HK-2 (cell line): ENCODE data around the gene SH3BGR.

ENCODE experiments used
- DNase-seq: peaks from one replicate; pipeline ENCODE4 v3.0.0-alpha.2; 2018; ENCODE audit not compliant: unreplicated experiment

Gene SH3BGR

DNA sequence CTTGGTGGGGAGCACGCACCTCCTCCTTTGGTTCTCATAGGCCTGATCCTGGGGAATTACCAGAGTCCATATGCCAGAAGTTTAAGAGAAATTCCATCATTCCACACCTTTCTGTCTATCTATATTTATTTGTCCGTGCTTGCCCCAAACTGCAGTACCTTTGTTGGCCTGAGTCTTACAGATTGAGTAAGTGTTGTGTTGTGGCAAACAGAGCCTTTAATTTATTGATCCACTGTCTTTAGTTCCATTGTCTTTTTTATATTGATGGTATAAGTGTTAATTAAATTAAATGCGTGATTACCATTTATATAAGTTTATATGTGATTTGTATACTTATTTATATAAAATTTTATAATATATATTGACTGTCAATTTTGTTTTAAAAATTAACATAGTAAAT lies 4.9 kb downstream of the SH3BGR start:
- no peak for DNase-seq

DNA sequence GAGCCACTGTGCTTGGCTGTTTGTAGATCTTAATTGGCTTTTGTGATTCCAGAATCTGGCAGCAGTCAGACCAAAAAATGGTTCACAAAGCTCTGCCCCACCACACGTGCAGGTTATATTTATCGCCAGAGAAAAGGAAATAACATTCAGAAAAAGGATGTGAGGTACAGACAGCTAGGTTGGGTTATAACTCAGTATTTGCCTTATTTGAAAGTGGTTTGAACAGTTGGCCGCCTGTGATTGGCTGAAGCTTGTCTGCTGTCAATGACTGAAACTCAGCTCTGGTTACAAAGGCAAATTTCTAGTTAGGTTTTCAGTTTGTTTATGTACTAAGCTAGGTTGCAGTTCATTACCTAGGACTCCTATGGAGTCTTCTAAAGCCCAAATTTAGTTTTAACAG lies 9.6 kb downstream of the SH3BGR start:
- no peak for DNase-seq

DNA sequence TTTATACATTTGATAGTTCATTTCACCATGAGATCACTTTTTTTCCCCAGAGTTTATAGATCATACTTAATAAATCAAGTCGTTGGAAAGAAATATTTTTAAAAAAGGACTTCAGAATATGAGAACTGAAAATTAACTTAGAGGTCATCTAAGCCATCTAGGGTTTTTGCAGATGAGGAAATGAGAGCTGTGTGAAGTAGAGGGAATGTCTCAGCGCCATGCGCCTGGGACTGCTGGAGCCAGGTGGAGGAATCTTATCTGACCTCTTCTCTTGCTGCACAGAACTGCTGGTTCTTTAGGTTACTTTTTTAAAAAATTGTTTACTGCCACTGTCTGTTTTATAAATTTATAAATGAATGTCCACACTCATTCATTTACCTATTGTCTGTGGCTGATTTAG lies 11.5 kb downstream of the SH3BGR start:
- no peak for DNase-seq

DNA sequence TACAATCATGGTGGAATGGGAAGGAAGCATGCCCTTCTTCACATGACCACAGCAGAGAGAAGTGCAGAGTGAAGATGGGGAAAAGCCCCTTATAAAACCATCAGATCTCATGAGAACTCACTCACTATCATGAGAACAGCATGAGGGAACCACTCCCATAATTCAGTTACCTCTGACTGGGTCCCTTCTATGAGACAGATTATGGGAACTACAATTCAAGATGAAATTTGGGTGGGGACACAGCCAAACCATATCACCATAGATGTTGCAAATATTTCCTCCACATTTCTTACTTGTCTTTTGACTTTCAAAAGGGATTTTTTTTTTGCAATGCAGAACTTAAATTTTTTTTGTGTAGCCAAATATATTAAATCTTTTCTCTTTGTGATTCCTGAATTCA lies 14.8 kb downstream of the SH3BGR start:
- DNase-seq, result no peak

DNA sequence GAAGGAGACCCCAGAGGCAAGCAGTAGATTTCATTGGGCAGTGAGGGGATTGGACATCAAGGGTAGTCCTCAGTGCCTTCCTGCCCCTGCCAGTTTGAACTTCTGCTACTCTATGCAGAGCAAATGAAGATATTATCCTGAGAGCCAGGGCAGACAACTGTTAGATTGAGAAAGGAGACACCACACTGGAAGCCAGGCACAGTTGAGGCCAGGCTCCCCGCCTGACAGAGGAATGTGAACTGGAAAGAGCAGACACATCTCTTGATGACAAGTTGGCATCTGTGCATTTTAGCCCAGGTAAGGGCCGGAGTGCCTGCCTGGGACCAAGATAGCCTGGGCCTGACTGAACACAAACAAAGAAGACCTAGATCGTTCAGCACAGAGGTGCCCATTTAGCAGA lies 16.0 kb downstream of the SH3BGR start:
- no peak for DNase-seq

DNA sequence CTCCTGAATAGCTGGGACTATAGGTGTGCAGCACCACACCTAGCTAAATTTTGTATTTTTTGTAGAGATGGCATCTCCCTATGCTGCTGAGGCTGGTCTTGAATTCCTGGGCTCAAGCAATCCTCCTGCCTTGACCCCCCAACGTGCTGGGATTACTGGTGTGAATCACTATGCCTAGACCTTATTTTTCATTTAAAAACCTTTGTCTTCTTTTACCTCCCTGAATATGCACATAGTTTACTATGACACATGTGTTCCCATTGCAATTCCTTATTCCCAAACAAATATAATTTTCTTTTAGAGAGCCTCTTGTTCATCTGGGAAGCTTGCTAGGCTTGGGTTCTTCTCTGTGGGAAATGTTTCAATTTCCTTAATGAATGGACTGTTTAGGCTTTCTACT lies 16.8 kb downstream of the SH3BGR start:
- no peak for DNase-seq

DNA sequence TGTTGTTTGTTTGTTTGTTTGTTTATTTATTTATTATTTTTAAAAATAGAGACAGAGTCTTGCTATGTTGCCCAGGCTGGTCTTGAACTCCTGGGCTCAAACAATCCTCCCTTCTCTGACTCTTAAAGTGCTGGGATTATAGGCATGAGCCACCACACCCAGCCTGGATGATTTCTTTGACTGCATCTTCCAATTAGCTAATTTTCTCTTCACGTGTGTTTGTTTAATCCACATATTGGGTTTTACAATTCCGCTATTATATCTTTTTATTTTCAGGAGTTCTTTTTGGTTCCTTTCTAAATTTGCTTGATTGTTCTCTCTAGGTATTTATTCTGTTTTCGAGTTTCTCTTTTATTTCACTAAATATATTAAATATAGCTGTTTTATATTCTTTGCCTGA lies 19.8 kb downstream of the SH3BGR start:
- DNase-seq, result no peak

DNA sequence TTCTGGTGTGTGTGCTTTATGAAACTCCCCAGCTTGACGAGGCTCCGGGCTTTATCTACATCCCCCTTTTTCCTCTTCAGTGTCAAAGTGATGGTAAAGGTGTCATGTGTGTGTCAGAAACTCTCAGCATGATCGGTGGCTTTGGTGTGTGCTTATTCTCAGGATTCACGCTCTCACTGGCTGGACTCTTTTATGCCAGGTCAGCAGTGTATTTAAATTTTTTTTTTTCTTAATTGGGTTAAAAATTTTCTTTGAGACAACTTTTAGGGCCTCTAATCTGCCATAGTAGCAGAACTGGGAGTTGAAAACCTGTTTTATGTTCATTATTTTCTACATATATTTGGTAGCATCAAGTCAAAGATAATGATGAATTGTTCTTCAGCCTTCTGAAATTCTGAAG lies 21.0 kb downstream of the SH3BGR start:
- DNase-seq, result no peak

DNA sequence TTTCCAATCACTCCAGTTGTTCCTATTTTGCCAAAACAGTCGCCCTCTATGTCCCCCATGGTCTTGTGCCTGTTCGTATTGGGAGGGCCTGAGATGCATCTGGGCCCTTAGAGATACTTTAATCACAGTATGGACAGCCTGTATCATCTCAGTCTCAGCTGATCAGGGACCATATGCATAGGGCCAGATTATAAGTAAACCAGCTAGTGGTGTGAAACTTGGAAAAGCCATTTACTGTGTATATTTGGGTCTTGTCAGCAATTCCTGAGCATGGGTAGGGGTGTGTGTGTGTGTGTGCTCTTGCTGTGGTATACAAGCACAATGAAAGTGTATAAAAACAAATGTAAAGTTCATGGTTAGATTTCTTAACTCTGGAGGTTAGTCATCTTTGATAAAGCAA lies 22.8 kb downstream of the SH3BGR start:
- DNase-seq, result no peak

DNA sequence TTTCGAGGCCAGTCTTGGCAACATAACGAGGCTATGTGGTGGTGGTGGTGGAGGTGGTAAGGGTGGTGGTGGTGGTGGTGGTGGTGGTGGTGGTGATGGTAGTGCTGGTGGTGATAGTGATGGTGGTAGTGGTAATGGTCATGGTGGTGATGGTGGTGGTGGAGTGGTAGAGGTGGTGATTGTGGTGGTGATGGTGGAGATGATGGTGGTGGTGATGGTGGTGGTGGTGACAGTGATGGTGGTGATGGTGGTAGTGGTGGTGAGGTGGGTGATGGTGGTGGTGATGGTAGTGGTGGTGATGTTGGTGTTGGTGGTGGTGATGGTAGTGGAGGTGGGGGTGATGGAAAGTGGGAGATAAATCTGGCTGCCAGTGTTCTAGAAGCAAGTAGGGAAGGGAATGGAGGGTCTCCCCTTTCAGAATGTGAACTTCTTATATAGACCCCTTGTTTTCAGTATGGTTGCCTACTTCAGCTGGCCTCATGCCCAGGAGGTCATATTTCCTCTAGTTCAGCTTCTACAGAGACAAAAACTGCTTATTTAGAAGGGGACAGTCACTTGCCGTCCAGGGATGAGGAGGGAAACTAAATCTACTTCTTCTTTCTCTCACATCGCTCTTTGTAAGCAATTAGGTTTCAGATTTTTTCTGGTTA lies 27.5 kb downstream of the SH3BGR start:
- no peak for DNase-seq

DNA sequence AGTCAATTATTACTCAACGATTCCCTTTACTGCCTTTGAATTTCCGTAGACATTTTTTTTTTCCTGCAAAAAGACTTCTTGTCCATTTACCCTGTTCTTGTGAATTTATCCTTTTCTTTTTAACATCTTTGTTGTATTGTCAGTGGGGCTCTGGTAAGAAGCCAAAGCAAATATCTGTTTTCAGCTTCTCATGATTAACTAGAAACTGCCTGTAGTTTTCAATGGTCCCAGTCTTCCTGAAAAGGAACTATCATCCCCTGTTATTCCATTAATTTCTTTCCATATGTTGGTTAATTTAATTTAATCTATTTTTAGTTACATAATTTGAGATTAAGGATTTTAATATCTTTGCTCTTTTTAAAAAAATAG lies 28.0 kb downstream of the SH3BGR start:
- DNase-seq, result no peak

DNA sequence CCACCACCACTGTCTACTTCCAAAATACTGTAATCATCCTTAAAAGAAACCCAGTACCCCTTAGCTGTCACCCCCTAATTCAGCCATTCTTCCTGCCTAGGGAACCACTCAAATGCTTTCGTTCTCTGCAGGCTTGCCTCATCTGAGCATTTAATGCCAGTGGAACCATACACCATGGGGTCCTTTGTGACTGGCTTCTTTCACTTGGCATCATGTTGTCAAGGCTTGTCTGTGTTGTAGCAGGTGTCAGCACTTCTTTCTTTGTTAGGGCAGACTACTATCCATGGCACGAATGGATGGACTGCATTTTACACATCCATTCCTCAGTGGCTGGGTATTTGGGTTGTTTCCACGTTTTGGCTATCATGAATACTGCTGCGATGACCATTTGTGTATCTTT lies 28.5 kb downstream of the SH3BGR start:
- no peak for DNase-seq

DNA sequence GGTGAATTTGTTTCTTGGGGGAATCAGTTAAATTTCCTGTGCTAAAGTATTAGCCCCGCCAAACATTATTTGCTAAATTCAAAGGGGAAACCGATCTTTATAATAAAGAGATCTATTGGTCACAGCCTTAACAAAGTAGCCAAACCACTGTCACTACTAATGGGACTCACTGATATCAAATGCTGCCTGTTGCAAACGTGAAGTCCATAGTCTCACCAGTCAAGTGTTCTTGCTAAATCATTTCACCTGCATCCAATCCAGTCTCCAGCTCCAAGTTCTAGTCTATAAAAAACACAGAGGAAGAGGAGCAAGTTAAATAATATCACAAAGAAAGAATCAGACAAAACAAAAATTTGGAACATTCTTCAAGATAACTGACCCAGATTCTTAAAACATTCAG lies 30.1 kb downstream of the SH3BGR start:
- no peak for DNase-seq

DNA sequence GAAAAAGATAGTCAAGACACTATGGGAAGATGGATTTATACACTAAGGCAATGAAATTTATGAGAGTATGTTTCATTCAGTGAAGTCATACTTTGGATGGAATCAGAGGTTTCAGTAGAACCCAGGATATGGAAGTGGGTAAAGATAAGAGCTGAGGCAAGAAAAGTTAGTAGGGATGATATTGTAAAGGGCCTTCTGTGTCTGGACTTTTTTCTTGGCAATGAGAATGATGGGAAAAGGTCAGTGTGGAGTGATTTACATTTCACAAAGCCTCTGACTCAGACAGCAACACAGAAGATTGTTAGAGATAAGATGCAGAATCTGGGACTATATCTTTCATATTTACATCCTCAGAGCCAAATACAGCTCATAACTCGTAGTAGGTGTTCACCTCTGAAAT lies 32.1 kb downstream of the SH3BGR start:
- DNase-seq, result no peak

DNA sequence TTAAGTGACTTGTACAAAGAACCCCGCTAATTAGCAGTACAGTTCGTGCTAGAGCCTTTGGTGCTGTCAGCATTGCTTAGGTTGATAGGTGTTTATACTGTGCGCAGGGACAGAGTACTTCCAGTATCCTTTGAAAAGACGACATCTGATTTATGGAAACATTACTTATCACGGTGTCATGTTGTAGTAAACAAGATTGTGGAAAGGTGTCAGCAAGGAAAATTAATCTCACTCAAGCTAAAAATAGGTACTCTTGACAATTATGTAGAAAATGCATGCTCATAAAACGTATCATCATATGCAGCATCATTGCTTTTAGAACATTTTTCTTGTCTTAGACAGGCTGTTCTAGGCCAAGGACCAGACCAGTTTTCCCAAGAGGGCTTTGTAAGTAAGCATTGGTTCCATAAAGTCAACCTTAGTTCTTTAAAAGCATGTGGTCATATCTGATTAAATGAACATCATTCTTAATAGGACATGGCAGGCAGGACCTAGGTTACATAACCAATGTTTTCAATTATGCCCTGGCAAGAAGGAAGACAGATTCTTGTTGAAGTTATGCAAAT lies 33.0 kb downstream of the SH3BGR start:
- no peak for DNase-seq

DNA sequence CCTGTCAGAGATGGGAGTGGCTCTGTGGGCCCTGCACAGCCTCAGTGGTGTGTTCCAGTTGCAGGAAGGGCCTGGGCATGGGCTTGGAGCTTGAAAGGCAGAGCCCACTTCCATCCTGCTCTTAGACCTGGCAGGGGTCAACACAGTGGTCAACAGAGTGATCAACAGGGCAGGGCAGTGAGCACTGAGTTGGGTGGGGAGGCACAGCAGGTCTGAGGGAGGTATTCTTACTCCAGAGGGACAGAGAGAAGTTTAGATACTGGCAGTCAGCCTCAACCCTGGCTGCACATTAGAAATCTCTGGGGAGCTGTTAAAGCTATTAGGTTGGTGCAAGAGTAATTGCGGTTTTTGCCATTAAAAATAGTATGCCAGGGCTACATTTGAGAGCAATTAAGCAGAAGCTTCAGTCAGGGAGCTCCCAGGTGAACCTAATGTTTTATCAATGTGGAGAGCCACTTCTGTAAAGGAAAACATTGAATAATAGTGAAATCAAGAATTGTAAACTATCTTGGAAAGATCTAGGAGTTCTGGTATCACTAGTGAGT lies 37.7 kb downstream of the SH3BGR start:
- DNase-seq, result no peak

DNA sequence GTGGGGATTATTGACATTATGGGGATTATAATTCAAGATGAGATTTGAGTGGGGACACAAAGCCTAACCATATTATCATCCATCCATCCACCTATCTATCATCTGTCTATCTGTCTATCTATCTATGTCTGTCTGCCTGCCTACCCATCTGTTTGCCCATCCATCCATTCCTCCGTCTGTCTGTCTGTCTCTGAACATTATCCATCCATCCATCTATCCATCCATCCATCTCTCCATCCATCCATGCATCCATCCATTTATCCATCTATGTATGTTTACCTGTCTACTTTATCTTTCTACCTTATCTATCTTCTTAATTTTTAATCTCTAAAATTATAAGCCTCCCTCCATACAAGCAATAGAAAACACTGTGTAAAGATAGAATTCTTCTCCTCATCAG lies 47.4 kb downstream of the SH3BGR start:
- DNase-seq, result no peak

DNA sequence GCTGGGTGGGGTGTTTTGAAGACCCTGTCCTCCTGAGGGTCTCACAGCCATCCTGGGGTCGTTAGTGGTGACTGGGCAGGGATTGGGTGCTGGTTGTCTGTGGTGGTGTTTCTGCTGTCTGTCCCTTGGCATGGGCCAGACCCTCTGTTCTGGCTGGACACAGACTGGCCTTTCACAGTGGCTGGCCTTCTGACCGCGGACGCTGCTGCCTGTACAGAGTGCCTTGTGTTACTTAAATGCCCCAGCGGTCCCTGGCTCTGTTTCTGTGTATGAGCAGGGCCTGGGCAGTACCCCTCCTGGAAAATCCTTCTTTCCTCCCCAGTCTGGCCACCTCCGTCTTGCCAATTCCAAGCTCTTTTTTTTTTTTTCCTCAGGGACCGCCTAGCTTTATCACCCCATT lies 50.9 kb downstream of the SH3BGR start:
- DNase-seq, result no peak

DNA sequence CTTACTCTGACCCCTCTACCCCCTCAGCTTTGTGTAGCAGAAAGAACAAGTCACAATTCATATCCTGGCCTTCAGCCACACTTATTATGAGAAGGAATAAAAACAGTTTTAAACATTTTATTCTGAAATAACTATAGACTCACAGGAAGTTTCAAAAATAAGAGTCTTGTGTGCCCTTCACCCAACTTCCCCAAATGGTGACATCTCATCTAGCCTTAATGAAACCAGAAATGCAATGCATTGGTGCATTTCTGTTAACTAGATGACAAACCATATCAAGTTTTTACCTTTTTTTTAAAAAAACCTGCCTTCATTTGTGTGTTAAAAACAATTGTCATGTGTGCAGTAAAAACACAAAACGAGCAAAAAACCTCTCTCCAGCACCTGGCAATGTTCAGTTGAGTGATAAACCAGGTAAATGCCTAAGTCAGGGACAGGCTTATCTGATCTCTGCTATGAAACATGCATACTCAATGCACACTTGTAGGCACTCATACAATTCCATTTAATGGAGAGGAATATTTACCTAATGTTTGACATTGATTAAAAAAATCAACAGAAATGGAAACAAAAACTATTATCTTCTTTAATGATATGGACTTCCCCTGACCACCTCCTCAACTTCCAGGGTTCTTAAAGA lies 51.5 kb downstream of the SH3BGR start:
- no peak for DNase-seq

DNA sequence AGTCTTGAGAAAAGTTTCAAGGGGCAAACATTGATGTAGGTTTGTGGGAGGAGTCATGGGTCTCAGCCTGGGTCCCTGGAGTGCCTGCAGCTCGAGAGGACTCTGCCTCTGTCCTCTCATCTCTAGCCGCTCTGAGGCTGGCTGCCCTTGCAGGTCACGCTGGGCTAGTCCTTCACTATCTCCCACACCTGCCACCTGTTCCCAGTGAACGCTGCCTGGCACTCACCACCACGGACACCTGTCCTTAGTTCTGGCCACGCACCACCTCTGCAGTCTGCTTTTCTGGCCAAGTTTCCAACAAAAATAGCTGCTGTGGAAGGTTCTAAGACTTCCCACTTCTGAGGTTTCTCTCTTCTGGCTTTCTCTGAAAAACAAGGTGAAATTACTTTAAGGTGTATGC lies 52.5 kb downstream of the SH3BGR start:
- no peak for DNase-seq

DNA sequence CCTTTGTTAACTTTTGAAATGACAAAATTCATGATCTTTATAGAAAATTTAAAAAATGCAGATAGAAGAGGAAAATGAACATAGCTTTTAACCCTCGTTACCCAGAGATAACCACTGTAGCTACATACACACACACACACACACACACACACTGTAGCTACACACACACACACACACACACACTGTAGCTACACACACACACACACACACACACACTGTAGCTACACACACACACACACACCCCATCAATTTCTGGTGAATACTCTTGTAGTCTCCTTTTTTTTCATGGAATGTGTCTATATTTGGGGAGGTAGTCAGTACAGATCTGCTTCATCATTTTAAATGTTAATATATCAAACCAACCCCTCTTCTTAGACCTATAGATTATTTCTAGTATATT lies 58.5 kb downstream of the SH3BGR start:
- no peak for DNase-seq

DNA sequence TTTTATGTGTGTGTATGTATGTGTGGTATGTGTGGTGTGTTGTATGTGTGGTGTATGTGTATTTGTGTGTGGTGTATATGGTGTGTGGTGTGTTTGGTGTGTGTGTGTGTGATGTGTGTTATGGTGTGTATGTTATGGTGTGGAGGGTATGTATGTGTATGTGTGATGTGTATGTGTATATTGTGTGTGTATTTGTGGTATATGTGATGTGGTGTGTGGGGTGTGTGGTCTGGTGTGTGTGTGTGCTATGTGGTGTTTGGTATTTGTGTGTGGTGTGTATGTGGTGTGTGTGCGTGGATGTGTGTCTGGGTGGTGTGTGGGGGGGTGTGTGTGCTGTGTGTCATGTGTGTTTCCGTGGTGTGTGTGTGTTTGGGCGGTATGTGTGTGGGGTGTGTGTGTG lies 59.3 kb downstream of the SH3BGR start:
- no peak for DNase-seq

DNA sequence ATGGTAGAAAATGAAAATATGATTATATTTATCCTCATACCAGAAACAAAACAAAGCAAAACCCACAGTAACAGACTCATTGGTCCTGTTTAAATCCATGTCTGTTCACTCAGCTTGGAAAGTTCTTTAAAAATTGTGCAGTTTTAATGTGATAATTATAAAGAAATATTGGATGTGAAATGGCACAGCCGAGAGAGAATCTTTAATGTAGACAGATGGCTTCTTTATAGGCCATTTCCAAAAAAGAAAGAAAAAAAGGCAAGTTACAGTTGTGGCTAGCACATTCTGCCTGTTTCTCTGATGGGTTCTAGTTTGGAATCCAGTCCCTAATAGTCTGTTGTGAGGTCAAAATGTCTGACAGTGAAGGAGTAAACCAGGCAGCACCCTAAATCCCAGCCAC lies 62.0 kb downstream of the SH3BGR start:
- DNase-seq, result no peak
